Upper lobe of right lung (tissue), 1 donor: Measurements from ENCODE around the gene DNAH10. TPM values are rescaled to one million over a fixed set of nuclear protein-coding genes. Genes with fewer than 3 reads are reported as not detected.

ENCODE experiments used
- ATAC-seq: fragments of 200-7000 bp; cut with Tn5 transposase; one replicate; pipeline ENCODE4 v1.9.1; 2020; ENCODE audit warnings: mild to moderate bottlenecking, moderate library complexity
- DNase-seq: peaks from one replicate; pipeline ENCODE4 v3.0.0-alpha.2; 2020
- H3K27ac ChIP-seq: fragments of 200-600 bp; one replicate; pipeline ENCODE4 v1.8.0; 2022
- H3K27me3 ChIP-seq: fragments of 200-600 bp; one replicate; pipeline ENCODE4 v1.8.0; 2022; ENCODE audit warnings: mild to moderate bottlenecking
- H3K36me3 ChIP-seq: fragments of 200-600 bp; one replicate; pipeline ENCODE4 v1.8.0; 2022
- H3K4me1 ChIP-seq: fragments of 200-600 bp; one replicate; pipeline ENCODE4 v1.8.0; 2022
- H3K4me3 ChIP-seq: fragments of 200-600 bp; one replicate; pipeline ENCODE4 v1.8.0; 2022; ENCODE audit warnings: mild to moderate bottlenecking
- H3K9me3 ChIP-seq: fragments of 200-600 bp; one replicate; pipeline ENCODE4 v1.8.0; 2022
- intact Hi-C: fragments of 100-400 bp; cut with DNase I; formaldehyde crosslinking; loops from one replicate; pipeline ENCODE4 v1.11.0; 2022
- total RNA-seq: library from RNA; stranded (reverse); fragmentation: NEBNext Ultra II Directional; extraction: Animal tissue kit (Norgen Biotek cat#: 25700); gene quantifications from one replicate; pipeline ENCODE4 v1.2.1, GENCODE V29; 2021
- TF ChIP-seq, protein P1 (sequence below): fragments of 200-600 bp; IDR thresholded peaks from one replicate; pipeline ENCODE4 v1.8.0; 2022; ENCODE audit warnings: antibody characterized with exemption
- donor health status: DM: no; HTN: yes; CAD: no; lungs with severe emphysema.

Gene DNAH10
- total RNA-seq, 1 donor from 2014 or later, result 0.23 TPM

DNA sequence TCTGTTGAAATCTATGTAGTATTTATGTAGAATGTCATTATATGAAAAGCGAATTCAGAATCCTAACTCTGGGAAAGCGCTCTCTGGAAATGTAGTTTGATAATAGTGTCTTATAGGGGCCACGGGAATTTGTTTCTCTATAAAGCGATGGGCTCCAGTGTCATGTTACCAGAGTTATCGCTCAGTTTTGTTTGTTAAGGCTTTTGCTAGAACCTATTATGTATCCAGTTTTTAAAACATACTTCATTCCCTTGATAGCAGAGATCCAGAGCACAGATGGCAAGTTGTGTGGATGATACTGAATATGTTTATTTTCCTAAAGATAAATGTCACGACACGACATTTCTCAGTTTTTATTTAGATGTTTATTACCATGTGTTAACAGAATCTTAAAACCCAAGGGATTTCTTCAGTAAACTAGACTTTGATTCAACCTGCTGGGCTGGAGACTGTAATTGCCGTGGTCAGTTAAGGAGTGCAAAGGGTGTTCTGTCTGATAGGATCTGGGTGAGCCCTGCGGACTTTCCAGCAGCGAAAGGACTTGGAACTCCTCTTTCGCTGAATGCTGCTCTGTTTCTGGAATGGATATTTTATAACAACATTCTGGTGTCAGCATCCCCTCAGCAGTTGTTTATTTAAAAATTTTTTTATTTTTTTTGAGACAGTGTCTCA is 1.7 kb upstream of the DNAH10 start:
- intact Hi-C loops, result no loop called here

DNA sequence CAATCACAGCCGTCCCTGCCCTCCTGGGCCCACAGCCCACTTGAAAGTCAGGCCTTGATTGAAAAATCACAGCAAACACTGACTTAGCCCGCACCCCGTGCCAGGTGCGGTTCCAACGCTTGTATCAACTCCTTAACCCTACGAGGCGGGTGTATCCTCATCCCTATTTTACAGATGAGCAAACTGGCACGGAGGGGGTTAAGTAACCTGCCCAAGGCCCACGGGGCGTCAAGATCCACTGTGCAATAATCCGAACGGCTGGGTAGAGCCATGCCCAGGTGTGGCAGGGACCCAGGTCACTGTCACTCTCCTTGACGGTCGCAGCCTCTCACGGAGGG is 583 bp downstream of the DNAH10 start:
- Histone ChIP-seq H3K9me3 (no peaks in the 10 kb centered on the region), H3K4me3 (peak overlapping the region; percentile 50), H3K4me1 (peaks cover 11% of the 10 kb centered on the region), H3K36me3 (peaks cover 11% of the 10 kb centered on the region), H3K27me3 (no peaks in the 10 kb centered on the region), H3K27ac (no peak overlapping the region)
- TF ChIP-seq, protein P1, sequence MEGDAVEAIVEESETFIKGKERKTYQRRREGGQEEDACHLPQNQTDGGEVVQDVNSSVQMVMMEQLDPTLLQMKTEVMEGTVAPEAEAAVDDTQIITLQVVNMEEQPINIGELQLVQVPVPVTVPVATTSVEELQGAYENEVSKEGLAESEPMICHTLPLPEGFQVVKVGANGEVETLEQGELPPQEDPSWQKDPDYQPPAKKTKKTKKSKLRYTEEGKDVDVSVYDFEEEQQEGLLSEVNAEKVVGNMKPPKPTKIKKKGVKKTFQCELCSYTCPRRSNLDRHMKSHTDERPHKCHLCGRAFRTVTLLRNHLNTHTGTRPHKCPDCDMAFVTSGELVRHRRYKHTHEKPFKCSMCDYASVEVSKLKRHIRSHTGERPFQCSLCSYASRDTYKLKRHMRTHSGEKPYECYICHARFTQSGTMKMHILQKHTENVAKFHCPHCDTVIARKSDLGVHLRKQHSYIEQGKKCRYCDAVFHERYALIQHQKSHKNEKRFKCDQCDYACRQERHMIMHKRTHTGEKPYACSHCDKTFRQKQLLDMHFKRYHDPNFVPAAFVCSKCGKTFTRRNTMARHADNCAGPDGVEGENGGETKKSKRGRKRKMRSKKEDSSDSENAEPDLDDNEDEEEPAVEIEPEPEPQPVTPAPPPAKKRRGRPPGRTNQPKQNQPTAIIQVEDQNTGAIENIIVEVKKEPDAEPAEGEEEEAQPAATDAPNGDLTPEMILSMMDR, result no peak
- intact Hi-C loops, result no loop called here
- no peak for DNase-seq
- ATAC-seq, result peak; percentile 4

More for the DNA sequence above, 1.7 kb upstream of the DNAH10 start:
- Histone ChIP-seq H3K9me3 (no peaks in the 10 kb centered on the region), H3K4me3 (no peak overlapping the region), H3K27me3 (no peaks in the 10 kb centered on the region), H3K27ac (no peak overlapping the region), H3K4me1 (peaks cover 11% of the 10 kb centered on the region), H3K36me3 (peaks cover 19% of the 10 kb centered on the region)
- no peak for ATAC-seq
- TF ChIP-seq, protein P1, result no peak
- no peak for DNase-seq

DNA sequence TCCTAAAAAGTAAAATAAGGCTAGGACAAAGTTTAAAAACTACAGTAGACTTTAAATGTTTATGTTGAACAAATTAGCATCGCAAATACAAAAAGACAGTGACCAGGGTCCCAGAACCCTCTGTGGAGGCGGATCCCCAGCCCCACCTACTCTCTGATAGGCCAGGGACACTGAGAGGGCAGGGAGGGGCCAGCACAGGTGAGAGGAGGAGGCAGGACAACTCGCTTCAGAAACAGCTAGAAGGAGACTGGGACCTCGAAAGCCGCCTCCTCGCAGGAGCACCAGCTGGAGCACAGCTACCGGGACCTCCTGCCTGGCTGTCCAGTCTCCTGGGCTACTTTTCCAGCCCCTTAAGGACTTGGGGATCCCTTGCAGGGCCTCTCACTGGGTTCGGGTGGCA is 992 bp downstream of the DNAH10 start:
- H3K27ac ChIP-seq, result no peak overlapping the region
- TF ChIP-seq, protein P1, result no peak
- H3K4me1 ChIP-seq, result peaks cover 11% of the 10 kb centered on the region
- DNase-seq (no peak), ATAC-seq (peak; percentile 61)
- peak overlapping the region; percentile 50 for H3K4me3 ChIP-seq
- no peaks in the 10 kb centered on the region for H3K9me3 ChIP-seq
- no peaks in the 10 kb centered on the region for H3K27me3 ChIP-seq
- H3K36me3 ChIP-seq, result peaks cover 7% of the 10 kb centered on the region
- intact Hi-C loops, result no loop called here

DNA sequence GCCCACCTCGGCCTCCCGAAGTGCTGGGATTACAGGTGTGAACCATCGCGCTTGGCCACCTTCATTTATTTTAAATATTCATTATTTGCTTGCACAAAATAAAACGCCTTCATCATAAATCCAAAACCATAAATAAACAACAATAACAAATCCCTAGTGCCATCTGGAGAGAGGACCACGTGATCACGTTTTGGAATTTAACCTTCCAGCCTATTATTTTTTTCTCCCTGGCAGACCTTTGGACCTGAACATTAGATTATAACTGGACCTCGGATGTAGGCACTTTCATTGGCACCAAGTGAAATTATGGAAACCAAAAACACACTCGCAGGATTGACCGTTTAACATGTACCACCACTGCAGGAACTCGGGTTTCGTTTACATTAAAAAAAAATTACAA is 2.0 kb downstream of the DNAH10 start:
- H3K9me3 ChIP-seq, result no peaks in the 10 kb centered on the region
- TF ChIP-seq, protein P1, result no peak
- intact Hi-C loops, result no loop called here
- DNase-seq (no peak), ATAC-seq (no peak)
- no peaks in the 10 kb centered on the region for H3K27me3 ChIP-seq
- H3K36me3 ChIP-seq, result no peaks in the 10 kb centered on the region
- peaks cover 11% of the 10 kb centered on the region for H3K4me1 ChIP-seq
- no peak overlapping the region for H3K27ac ChIP-seq
- no peak overlapping the region for H3K4me3 ChIP-seq

DNA sequence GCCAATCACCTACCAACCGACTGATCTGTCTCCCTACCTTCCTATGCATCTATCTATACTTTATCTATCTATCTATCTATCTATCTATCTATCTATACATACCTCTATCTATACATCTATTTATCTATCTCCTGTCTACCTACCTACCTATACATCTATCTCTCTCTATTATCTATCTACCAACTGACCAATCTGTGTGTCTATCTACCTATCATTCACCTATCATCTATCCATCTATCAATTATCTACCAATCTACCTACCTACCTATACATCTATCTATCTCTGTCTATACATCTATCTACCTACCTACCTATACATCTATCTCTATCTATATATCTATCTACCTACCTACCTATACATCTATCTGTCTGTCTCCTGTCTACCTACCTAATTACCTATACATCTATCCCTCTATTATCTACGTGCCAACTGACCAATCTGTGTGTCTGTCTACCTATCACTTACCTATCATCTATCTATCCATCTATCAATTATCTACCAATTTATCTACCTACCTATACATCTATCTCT is 3.5 kb downstream of the DNAH10 start:
- TF ChIP-seq, protein P1, result no peak
- Histone ChIP-seq H3K4me3 (no peak overlapping the region), H3K36me3 (no peaks in the 10 kb centered on the region), H3K4me1 (peaks cover 11% of the 10 kb centered on the region), H3K27me3 (no peaks in the 10 kb centered on the region), H3K27ac (no peak overlapping the region), H3K9me3 (no peaks in the 10 kb centered on the region)
- DNase-seq (no peak), ATAC-seq (no peak)
- intact Hi-C loops, result no loop called here

DNA sequence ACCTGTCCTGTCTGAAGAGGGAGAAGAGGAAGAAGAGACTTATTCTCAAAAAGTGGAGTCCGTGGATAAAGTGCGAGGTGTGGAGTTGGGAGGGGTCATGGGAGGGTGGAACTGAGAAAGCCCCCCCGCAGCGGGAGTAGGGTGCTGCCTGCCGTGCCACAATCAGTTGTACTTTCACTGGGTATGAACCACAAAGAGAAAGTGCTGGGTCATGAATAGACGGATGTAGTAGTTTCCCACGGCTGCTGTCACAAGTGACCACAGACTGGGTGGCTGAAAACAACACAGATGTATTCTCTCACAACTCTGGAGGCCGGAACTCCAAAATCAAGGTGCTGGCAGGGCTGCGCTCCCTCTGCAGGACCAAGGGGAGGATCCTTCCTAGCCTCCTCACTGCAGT is 5.5 kb downstream of the DNAH10 start:
- DNase-seq (no peak), ATAC-seq (peak; percentile 67)
- intact Hi-C loops, result no loop called here
- Histone ChIP-seq H3K27ac (no peak overlapping the region), H3K4me3 (no peak overlapping the region), H3K4me1 (peaks cover 2% of the 10 kb centered on the region), H3K36me3 (no peaks in the 10 kb centered on the region), H3K9me3 (no peaks in the 10 kb centered on the region), H3K27me3 (no peaks in the 10 kb centered on the region)
- TF ChIP-seq, protein P1, result no peak
